Measurements from ENCODE around the gene CASZ1. TPM values are rescaled to one million over a fixed set of nuclear protein-coding genes. Genes with fewer than 3 reads are reported as not detected.
A peak's percentile ranks its signal among the peaks of the same experiment; 100 is the strongest.

The CASZ1 gene
- total RNA-seq, 1 donor from 2014 or later, result 63.6 TPM

DNA sequence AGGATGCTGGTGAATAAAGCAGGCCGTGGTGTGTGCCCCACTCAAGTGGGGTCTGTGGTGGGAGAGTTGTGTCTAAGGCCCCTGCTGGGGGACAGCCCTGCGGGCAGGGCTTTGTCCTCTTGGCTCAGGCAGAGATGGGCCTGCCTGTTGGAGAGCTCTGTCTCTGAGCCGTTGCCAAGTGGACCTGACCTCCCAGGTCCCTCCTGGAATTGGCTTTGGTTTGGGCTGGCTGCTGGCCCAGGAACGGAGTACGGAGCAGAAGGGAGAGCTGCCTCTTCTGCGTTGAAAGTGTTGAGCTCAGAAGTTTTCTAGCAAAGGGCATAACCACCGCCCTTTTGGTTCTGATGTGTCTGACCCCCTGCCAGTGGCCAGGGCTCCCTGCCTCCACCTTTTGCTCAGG is 167.8 kb downstream of the CASZ1 start:
- no peak overlapping the region for H3K4me3 ChIP-seq
- TF ChIP-seq, protein P1, sequence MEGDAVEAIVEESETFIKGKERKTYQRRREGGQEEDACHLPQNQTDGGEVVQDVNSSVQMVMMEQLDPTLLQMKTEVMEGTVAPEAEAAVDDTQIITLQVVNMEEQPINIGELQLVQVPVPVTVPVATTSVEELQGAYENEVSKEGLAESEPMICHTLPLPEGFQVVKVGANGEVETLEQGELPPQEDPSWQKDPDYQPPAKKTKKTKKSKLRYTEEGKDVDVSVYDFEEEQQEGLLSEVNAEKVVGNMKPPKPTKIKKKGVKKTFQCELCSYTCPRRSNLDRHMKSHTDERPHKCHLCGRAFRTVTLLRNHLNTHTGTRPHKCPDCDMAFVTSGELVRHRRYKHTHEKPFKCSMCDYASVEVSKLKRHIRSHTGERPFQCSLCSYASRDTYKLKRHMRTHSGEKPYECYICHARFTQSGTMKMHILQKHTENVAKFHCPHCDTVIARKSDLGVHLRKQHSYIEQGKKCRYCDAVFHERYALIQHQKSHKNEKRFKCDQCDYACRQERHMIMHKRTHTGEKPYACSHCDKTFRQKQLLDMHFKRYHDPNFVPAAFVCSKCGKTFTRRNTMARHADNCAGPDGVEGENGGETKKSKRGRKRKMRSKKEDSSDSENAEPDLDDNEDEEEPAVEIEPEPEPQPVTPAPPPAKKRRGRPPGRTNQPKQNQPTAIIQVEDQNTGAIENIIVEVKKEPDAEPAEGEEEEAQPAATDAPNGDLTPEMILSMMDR (IDR thresholded peaks at IDR 0.05), result no peak
- H3K36me3 ChIP-seq, result peaks cover 11% of the 10 kb centered on the region
- H3K27me3 ChIP-seq, result no peaks in the 10 kb centered on the region
- intact Hi-C loops (cut with DNase I), result no loop called here
- no peak for ATAC-seq
- peak; percentile 64 for DNase-seq
- no peaks in the 10 kb centered on the region for H3K9me3 ChIP-seq
- H3K27ac ChIP-seq, result no peak overlapping the region
- peaks cover 4% of the 10 kb centered on the region for H3K4me1 ChIP-seq

DNA sequence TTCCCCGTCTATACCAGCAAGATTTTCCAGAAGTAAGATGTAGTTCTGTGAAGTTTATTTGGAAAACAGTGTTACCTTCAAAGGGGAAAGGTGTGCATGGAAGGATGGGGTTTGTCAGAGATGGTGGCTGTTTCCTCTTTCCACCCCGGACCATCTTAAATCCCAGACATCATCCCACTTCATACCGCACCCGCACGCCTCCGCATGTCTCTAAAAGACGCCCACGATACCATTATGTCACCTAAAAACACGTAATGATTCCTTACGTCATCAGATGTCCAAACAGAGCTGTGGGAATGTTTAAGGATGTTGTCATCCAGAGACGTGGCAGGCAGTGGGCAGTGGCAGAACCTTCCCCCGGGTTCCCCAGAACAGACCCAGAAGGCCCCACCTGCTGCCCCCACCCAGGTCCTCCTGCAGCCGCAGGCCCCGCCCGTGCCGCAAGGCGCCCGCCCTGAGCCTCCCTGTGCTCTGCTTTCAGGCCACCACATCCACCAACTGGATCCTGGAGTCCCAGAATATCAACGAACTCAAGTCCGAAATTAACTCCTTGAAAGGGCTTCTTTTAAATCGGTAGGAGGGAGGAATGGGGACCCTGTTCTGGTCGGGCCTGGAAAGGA is 169.5 kb downstream of the CASZ1 start:
- H3K4me3 ChIP-seq, result no peak overlapping the region
- ATAC-seq, result no peak
- H3K9me3 ChIP-seq, result no peaks in the 10 kb centered on the region
- TF ChIP-seq, protein P1 (IDR thresholded peaks at IDR 0.05), result no peak
- DNase-seq, result peak; percentile 40
- intact Hi-C loops (cut with DNase I), result no loop called here
- peaks cover 18% of the 10 kb centered on the region for H3K36me3 ChIP-seq
- no peaks in the 10 kb centered on the region for H3K27me3 ChIP-seq
- H3K27ac ChIP-seq, result no peak overlapping the region
- no peaks in the 10 kb centered on the region for H3K4me1 ChIP-seq

DNA sequence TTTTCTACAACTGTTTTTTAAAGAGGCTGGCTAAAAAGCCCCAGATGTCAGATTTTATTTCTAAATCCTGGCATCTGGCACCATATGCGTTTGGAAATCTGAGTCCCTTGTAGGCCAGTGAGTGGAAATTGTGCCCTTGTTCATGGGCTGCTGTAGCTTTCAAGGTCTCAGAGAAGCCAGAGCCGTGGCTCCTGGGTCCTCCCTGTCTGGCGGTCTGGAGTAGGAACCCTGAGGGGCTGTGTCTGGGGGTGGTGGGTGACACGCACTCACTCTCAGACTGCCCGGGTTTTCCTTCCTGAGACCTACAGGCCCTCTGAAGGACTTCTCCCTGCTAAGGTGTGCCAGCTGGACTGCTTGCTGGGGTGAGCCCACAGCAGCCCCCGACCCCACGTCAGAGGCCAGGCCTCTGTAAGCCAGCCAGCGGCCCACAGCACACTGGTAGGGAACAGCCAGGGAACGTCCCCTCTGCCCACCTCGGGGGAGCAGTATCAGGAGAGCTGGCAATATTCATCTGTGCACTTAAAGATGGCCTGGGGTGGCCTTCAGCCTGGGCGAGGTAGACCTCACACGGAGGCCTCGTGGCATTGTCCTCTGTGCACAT is 170.2 kb downstream of the CASZ1 start:
- peak; percentile 31 for DNase-seq
- ATAC-seq, result no peak
- no peak overlapping the region for H3K27ac ChIP-seq
- intact Hi-C loops (cut with DNase I), result no loop called here
- TF ChIP-seq, protein P1 (IDR thresholded peaks at IDR 0.05), result no peak
- no peaks in the 10 kb centered on the region for H3K4me1 ChIP-seq
- peaks cover 18% of the 10 kb centered on the region for H3K36me3 ChIP-seq
- H3K9me3 ChIP-seq, result no peaks in the 10 kb centered on the region
- H3K27me3 ChIP-seq, result no peaks in the 10 kb centered on the region
- H3K4me3 ChIP-seq, result no peak overlapping the region

DNA sequence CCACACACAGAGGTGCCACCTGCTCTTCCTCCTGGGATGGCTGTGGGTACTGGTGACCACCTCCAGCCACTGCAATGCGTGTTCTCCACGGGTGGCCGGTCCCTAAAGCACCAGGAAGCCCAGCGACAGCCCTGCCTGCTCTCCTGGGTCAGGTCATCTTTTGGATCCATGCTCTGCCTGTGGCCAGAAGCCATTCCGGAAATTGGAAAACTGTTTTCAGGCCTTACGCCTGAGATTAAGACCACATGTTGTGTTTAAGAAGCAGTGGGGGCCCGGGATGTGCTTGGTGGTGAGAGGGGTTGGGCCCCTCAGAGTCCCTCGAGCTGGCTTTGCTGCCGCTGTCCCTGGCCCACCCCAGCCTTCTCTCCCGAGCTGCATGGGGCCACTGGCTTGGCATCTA is 170.9 kb downstream of the CASZ1 start:
- DNase-seq (peak; percentile 35), ATAC-seq (no peak)
- H3K36me3 ChIP-seq, result peaks cover 18% of the 10 kb centered on the region
- H3K4me3 ChIP-seq, result no peak overlapping the region
- H3K27ac ChIP-seq, result no peak overlapping the region
- no peaks in the 10 kb centered on the region for H3K4me1 ChIP-seq
- TF ChIP-seq, protein P1 (IDR thresholded peaks at IDR 0.05), result no peak
- H3K9me3 ChIP-seq, result no peaks in the 10 kb centered on the region
- H3K27me3 ChIP-seq, result no peaks in the 10 kb centered on the region
- intact Hi-C loops (cut with DNase I), result no loop called here

DNA sequence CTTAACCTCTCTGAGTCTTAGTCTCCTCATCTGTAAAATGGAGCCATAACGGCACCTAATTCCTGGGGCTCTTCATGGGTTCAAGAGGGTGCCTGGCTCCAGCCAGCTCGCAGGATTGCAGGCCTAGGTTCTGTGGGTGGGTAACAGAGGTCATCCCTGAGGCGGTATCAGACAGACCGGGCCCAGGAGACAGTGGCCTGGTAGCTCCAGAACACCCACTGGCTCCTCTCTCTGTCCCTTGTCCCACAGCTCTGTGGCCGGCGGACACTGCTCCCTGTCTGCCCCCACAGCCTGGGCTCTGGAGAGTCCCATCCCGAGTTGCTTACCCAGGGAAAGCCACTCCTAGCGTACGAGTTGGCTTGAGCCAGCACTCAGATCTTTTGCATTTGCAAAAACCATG is 171.4 kb downstream of the CASZ1 start:
- intact Hi-C loops (cut with DNase I), result no loop called here
- TF ChIP-seq, protein P1 (IDR thresholded peaks at IDR 0.05), result no peak
- H3K4me3 ChIP-seq, result no peak overlapping the region
- DNase-seq, result peak; percentile 41
- peaks cover 18% of the 10 kb centered on the region for H3K36me3 ChIP-seq
- H3K27me3 ChIP-seq, result no peaks in the 10 kb centered on the region
- H3K9me3 ChIP-seq, result no peaks in the 10 kb centered on the region
- H3K4me1 ChIP-seq, result no peaks in the 10 kb centered on the region
- no peak for ATAC-seq
- H3K27ac ChIP-seq, result no peak overlapping the region
